Memory B cell (primary cell): Measurements from ENCODE around the gene MYO1A.
A peak's percentile ranks its signal among the peaks of the same experiment; 100 is the strongest.

Source experiments
- ATAC-seq: fragments of 150-1000 bp; cut with Tn5 transposase; 2 replicates; pipeline ENCODE4 v1.10.0; 2021; ENCODE audit warnings: low read depth, mild to moderate bottlenecking, moderate library complexity
- DNase-seq, 2 donors: peaks; one replicate each; pipeline ENCODE4 v3.0.0; 2022; ENCODE audit warnings: low spot score in 2 of 2
- H3K27ac Mint-ChIP-seq: one replicate; pipeline ENCODE4 v1.8.0; 2022; ENCODE audit warnings: mild to moderate bottlenecking, moderate library complexity, mixed read lengths
- H3K27me3 Mint-ChIP-seq: one replicate; pipeline ENCODE4 v1.8.0; 2022; ENCODE audit warnings: mixed read lengths
- H3K36me3 Mint-ChIP-seq: one replicate; pipeline ENCODE4 v1.8.0; 2022; ENCODE audit warnings: mild to moderate bottlenecking, mixed read lengths
- H3K4me1 Mint-ChIP-seq: one replicate; pipeline ENCODE4 v1.8.0; 2022; ENCODE audit warnings: mixed read lengths
- H3K4me3 Mint-ChIP-seq: one replicate; pipeline ENCODE4 v1.8.0; 2022; ENCODE audit warnings: mild to moderate bottlenecking, moderate library complexity, mixed read lengths
- H3K9me3 Mint-ChIP-seq: one replicate; pipeline ENCODE4 v1.8.0; 2022; ENCODE audit warnings: mixed read lengths

Gene MYO1A

GRCh38 chr12:57009949-57010626 is 39.8 kb downstream of the MYO1A start:
- no peak for ATAC-seq
- Mint-ChIP-seq H3K27me3 (no peaks in the 10 kb centered on the region), H3K4me3 (no peak overlapping the region), H3K36me3 (no peaks in the 10 kb centered on the region), H3K9me3 (no peaks in the 10 kb centered on the region), H3K4me1 (peaks cover 23% of the 10 kb centered on the region), H3K27ac (no peak overlapping the region)
- no peak for DNase-seq

GRCh38 chr12:57008178-57008577 is 41.8 kb downstream of the MYO1A start:
- Mint-ChIP-seq H3K9me3 (no peaks in the 10 kb centered on the region), H3K27me3 (no peaks in the 10 kb centered on the region), H3K27ac (no peak overlapping the region), H3K36me3 (peaks cover 8% of the 10 kb centered on the region), H3K4me1 (peaks cover 30% of the 10 kb centered on the region), H3K4me3 (no peak overlapping the region)
- ATAC-seq (peak; percentile 12), DNase-seq (peak in 1 of 2 donors; percentile 43)

GRCh38 chr12:57006809-57007475 is 43.0 kb downstream of the MYO1A start:
- Mint-ChIP-seq H3K4me1 (peaks cover 22% of the 10 kb centered on the region), H3K27ac (peak overlapping the region; percentile 91), H3K4me3 (peak overlapping the region; percentile 87), H3K36me3 (peaks cover 8% of the 10 kb centered on the region), H3K9me3 (no peaks in the 10 kb centered on the region), H3K27me3 (no peaks in the 10 kb centered on the region)
- no peak for DNase-seq
- no peak for ATAC-seq

GRCh38 chr12:57005980-57006808 is 43.7 kb downstream of the MYO1A start, which contains the start of gene ZBTB39:
TSS of gene ZBTB39 (minus strand) at chr12:57006546. CDS start at chr12:57004917, 1,629 bp downstream.
- DNase-seq: peak; percentile 75 to 82
- peaks cover 8% of the 10 kb centered on the region for H3K36me3 Mint-ChIP-seq
- peaks cover 22% of the 10 kb centered on the region for H3K4me1 Mint-ChIP-seq
- no peaks in the 10 kb centered on the region for H3K27me3 Mint-ChIP-seq
- peak; percentile 90 for ATAC-seq
- H3K4me3 Mint-ChIP-seq: peak within 1 kb of the TSS; percentile 90
- H3K9me3 Mint-ChIP-seq: no peaks in the 10 kb centered on the region
- H3K27ac Mint-ChIP-seq: peak within 1 kb of the TSS; percentile 91

GRCh38 chr12:57004651-57005050 is 45.3 kb downstream of the MYO1A start:
- H3K27me3 Mint-ChIP-seq: no peaks in the 10 kb centered on the region
- H3K27ac Mint-ChIP-seq: no peak overlapping the region
- DNase-seq (no peak), ATAC-seq (no peak)
- H3K9me3 Mint-ChIP-seq: no peaks in the 10 kb centered on the region
- H3K4me1 Mint-ChIP-seq: peaks cover 30% of the 10 kb centered on the region
- H3K36me3 Mint-ChIP-seq: peaks cover 12% of the 10 kb centered on the region
- H3K4me3 Mint-ChIP-seq: no peak overlapping the region

GRCh38 chr12:57003395-57003794 is 46.5 kb downstream of the MYO1A start:
- no peak overlapping the region for H3K4me3 Mint-ChIP-seq
- no peak for ATAC-seq
- peaks cover 37% of the 10 kb centered on the region for H3K4me1 Mint-ChIP-seq
- no peaks in the 10 kb centered on the region for H3K9me3 Mint-ChIP-seq
- H3K27me3 Mint-ChIP-seq: no peaks in the 10 kb centered on the region
- peaks cover 12% of the 10 kb centered on the region for H3K36me3 Mint-ChIP-seq
- no peak overlapping the region for H3K27ac Mint-ChIP-seq
- no peak for DNase-seq

- Mint-ChIP-seq H3K27me3 (no peaks in the 10 kb centered on the region), H3K4me3 (no peak overlapping the region), H3K36me3 (peaks cover 15% of the 10 kb centered on the region), H3K27ac (no peak overlapping the region), H3K9me3 (no peaks in the 10 kb centered on the region), H3K4me1 (peaks cover 39% of the 10 kb centered on the region)
- ATAC-seq (peak; percentile 49), DNase-seq (peak; percentile 71 to 72)
Observed at GRCh38 chr12:57001448-57001906, 48.5 kb downstream of the MYO1A start.

GRCh38 chr12:57000393-57000792 is 49.5 kb downstream of the MYO1A start:
- Mint-ChIP-seq H3K27ac (peak overlapping the region; percentile 38), H3K4me1 (peaks cover 40% of the 10 kb centered on the region), H3K4me3 (no peak overlapping the region)

GRCh38 chr12:56999456-56999855 is 50.5 kb downstream of the MYO1A start:
- Mint-ChIP-seq H3K36me3 (peaks cover 22% of the 10 kb centered on the region), H3K9me3 (no peaks in the 10 kb centered on the region), H3K4me1 (peaks cover 36% of the 10 kb centered on the region), H3K4me3 (no peak overlapping the region), H3K27ac (peak overlapping the region; percentile 71), H3K27me3 (no peaks in the 10 kb centered on the region)
- ATAC-seq (no peak), DNase-seq (no peak)

More at GRCh38 chr12:57000393-57000792, 49.5 kb downstream of the MYO1A start:
- ATAC-seq: no peak
- no peak for DNase-seq
- Mint-ChIP-seq H3K9me3 (no peaks in the 10 kb centered on the region), H3K27me3 (no peaks in the 10 kb centered on the region), H3K36me3 (peaks cover 20% of the 10 kb centered on the region)

GRCh38 chr12:56998981-56999380 is 50.9 kb downstream of the MYO1A start:
- Mint-ChIP-seq H3K9me3 (no peaks in the 10 kb centered on the region), H3K4me3 (peak overlapping the region; percentile 43), H3K36me3 (peaks cover 17% of the 10 kb centered on the region), H3K4me1 (peaks cover 33% of the 10 kb centered on the region), H3K27me3 (no peaks in the 10 kb centered on the region), H3K27ac (peak overlapping the region; percentile 71)
- peak; percentile 84 for ATAC-seq
- no peak for DNase-seq

GRCh38 chr12:56998316-56998715 is 51.6 kb downstream of the MYO1A start:
- H3K27me3 Mint-ChIP-seq: no peaks in the 10 kb centered on the region
- peaks cover 14% of the 10 kb centered on the region for H3K36me3 Mint-ChIP-seq
- no peak overlapping the region for H3K27ac Mint-ChIP-seq
- DNase-seq (no peak), ATAC-seq (no peak)
- H3K4me1 Mint-ChIP-seq: peaks cover 30% of the 10 kb centered on the region
- H3K4me3 Mint-ChIP-seq: no peak overlapping the region
- H3K9me3 Mint-ChIP-seq: no peaks in the 10 kb centered on the region

GRCh38 chr12:56996793-56997545 is 53.0 kb downstream of the MYO1A start:
- Mint-ChIP-seq H3K4me3 (no peak overlapping the region), H3K9me3 (no peaks in the 10 kb centered on the region), H3K36me3 (peaks cover 16% of the 10 kb centered on the region), H3K4me1 (peaks cover 30% of the 10 kb centered on the region), H3K27ac (no peak overlapping the region), H3K27me3 (no peaks in the 10 kb centered on the region)
- ATAC-seq (no peak), DNase-seq (no peak)

GRCh38 chr12:56995930-56996496 is 53.9 kb downstream of the MYO1A start:
- H3K4me3 Mint-ChIP-seq: no peak overlapping the region
- peaks cover 29% of the 10 kb centered on the region for H3K4me1 Mint-ChIP-seq
- H3K27ac Mint-ChIP-seq: no peak overlapping the region
- peaks cover 16% of the 10 kb centered on the region for H3K36me3 Mint-ChIP-seq
- ATAC-seq: no peak
- H3K9me3 Mint-ChIP-seq: no peaks in the 10 kb centered on the region
- H3K27me3 Mint-ChIP-seq: no peaks in the 10 kb centered on the region
- no peak for DNase-seq
